B cell (primary cell): ENCODE measurements around the gene NDST1. TPM values are rescaled to one million over a fixed set of nuclear protein-coding genes. Genes with fewer than 3 reads are reported as not detected.

Experiments
- ATAC-seq: fragments of 200-7000 bp; cut with Tn5 transposase; one replicate; pipeline ENCODE4 v1.10.0; 2021; ENCODE audit warnings: low read depth, mild to moderate bottlenecking, moderate number of reproducible peaks, moderate library complexity
- CTCF ChIA-PET: fragments of 350-600 bp; sonication (Branson Sonifier 250); formaldehyde crosslinking; loops from one replicate; lab custom pipeline; 2021; ENCODE audit warnings: antibody characterized with exemption, inconsistent platforms; lab: Charles Lee
- POLR2A ChIA-PET: fragments of 350-600 bp; sonication (Branson Sonifier 250); formaldehyde crosslinking; loops from one replicate; lab custom pipeline; 2021; ENCODE audit warnings: antibody characterized with exemption; lab: Charles Lee
- DNase-seq: peaks from one replicate; pipeline ENCODE4 v3.0.0; 2013
- H2AFZ ChIP-seq: 2 replicates; pipeline ENCODE4 v1.6.1; 2012; ENCODE audit warnings: mild to moderate bottlenecking, low read depth, low read length; ENCODE audit not compliant: insufficient read depth, poor library complexity, severe bottlenecking
- H3K27ac ChIP-seq, 2 donors: 1 replicate in 1 of 2; 2 replicates in 1 of 2; pipeline ENCODE4 v1.5.1; 2012 to 2013; ENCODE audit warnings: low read length in 2 of 2, mild to moderate bottlenecking in 2 of 2, moderate library complexity in 1 of 2
- H3K27me3 ChIP-seq, 4 experiments: fragments of 200-600 bp in 1 of 4; sonication (generic) in 1 of 4; replicated peaks in 1 of 4; 1 replicate in 2 of 4; 2 replicates in 2 of 4; pipeline versions ENCODE4 v1.6.1 to v1.7.0; 2013 to 2016; ENCODE audit warnings: low read length in 3 of 4, mild to moderate bottlenecking in 2 of 4, mixed read lengths in 1 of 4, moderate library complexity in 1 of 4; ENCODE audit not compliant: insufficient read depth in 4 of 4, control insufficient read depth in 3 of 4; ENCODE audit errors: control extremely low read depth in 1 of 4
- H3K36me3 ChIP-seq, 2 experiments: replicated peaks in 1 of 2; 1 replicate in 1 of 2; 2 replicates in 1 of 2; pipeline versions ENCODE4 v1.6.1 to v1.7.1; 2013; ENCODE audit warnings: low read length in 1 of 2; ENCODE audit not compliant: insufficient read depth in 2 of 2, control insufficient read depth in 1 of 2; ENCODE audit errors: control extremely low read depth in 1 of 2, extremely low read depth in 1 of 2
- H3K4me1 ChIP-seq, 2 donors: fragments of 200-600 bp in 1 of 2; sonication (generic) in 1 of 2; 1 replicate in 1 of 2; 2 replicates in 1 of 2; pipeline versions ENCODE4 v1.5.1 to v1.6.1; 2013 to 2017; ENCODE audit warnings: low read length in 2 of 2; ENCODE audit not compliant: control insufficient read depth in 2 of 2, insufficient read depth in 2 of 2
- H3K4me2 ChIP-seq: replicated peaks from 2 replicates; pipeline ENCODE3; 2012; ENCODE audit warnings: mild to moderate bottlenecking, low read depth, low read length; ENCODE audit not compliant: poor library complexity, severe bottlenecking
- H3K4me3 ChIP-seq, 5 experiments: fragments of 200-600 bp in 1 of 5; sonication (generic) in 1 of 5; 1 replicate in 3 of 5; 2 replicates in 2 of 5; pipeline versions ENCODE4 v1.5.1 to v1.7.0; 2011 to 2016; ENCODE audit warnings: low read length in 4 of 5, mild to moderate bottlenecking in 4 of 5, low read depth in 2 of 5, control low read depth in 1 of 5, moderate library complexity in 1 of 5; ENCODE audit not compliant: insufficient read depth in 1 of 5; ENCODE audit errors: control extremely low read depth in 1 of 5, extremely low read depth in 1 of 5
- H3K79me2 ChIP-seq: fragments of 200-600 bp; sonication (generic); one replicate; pipeline ENCODE4 v1.6.0; 2016; ENCODE audit warnings: low read length; ENCODE audit not compliant: control insufficient read depth, insufficient read depth
- H3K9ac ChIP-seq: fragments of 200-600 bp; sonication (generic); 2 replicates; pipeline ENCODE4 v1.6.1; 2017; ENCODE audit warnings: mild to moderate bottlenecking, low read length, moderate library complexity
- H3K9me3 ChIP-seq, 3 donors: one replicate each; pipeline versions ENCODE4 v1.6.1 to v1.7.1; 2013; ENCODE audit warnings: low read length in 2 of 3; ENCODE audit not compliant: control insufficient read depth in 2 of 3, insufficient read depth in 1 of 3; ENCODE audit errors: control extremely low read depth in 1 of 3
- H4K20me1 ChIP-seq: 2 replicates; pipeline ENCODE4 v1.6.0; 2012; ENCODE audit warnings: mild to moderate bottlenecking, low read length; ENCODE audit not compliant: insufficient read depth, control insufficient read depth, poor library complexity, severe bottlenecking
- H3K27ac Mint-ChIP-seq: one replicate; pipeline ENCODE4 v1.8.0; 2021; ENCODE audit warnings: mixed read lengths
- H3K27me3 Mint-ChIP-seq: one replicate; pipeline ENCODE4 v1.8.0; 2021; ENCODE audit warnings: mixed read lengths
- H3K4me1 Mint-ChIP-seq: one replicate; pipeline ENCODE4 v1.8.0; 2021; ENCODE audit warnings: mixed read lengths
- H3K4me3 Mint-ChIP-seq: one replicate; pipeline ENCODE4 v1.8.0; 2021; ENCODE audit warnings: mixed read lengths
- H3K9me3 Mint-ChIP-seq: one replicate; pipeline ENCODE4 v1.8.0; 2022; ENCODE audit warnings: mixed read lengths; ENCODE audit not compliant: insufficient read depth
- CTCF ChIP-seq: fragments of 200-600 bp; IDR thresholded peaks from one replicate; pipeline ENCODE4 v1.8.0; 2022; ENCODE audit warnings: antibody characterized with exemption, mild to moderate bottlenecking
- EZH2 ChIP-seq: IDR thresholded peaks from 2 replicates; pipeline ENCODE4 v1.6.1; 2012; ENCODE audit warnings: borderline replicate concordance, low read depth, mild to moderate bottlenecking, moderate library complexity, low read length; ENCODE audit not compliant: insufficient read depth, poor library complexity, severe bottlenecking
- WGBS: methylation state at CpG from one replicate; pipeline ENCODE4 v1.1.5; 2013; ENCODE audit warnings: missing lambda C conversion rate; ENCODE audit not compliant: insufficient coverage; 5-methylcytosine and 5-hydroxymethylcytosine counted together
- intact Hi-C: fragments of 100-400 bp; cut with micrococcal nuclease; formaldehyde crosslinking; loops from one replicate; pipeline ENCODE4 v1.10.0; 2022
- polyA plus RNA-seq: library from polyadenylated mRNA; depleted of rRNA; stranded (reverse); fragments of >200 nt; gene quantifications from 2 replicates; pipeline ENCODE4 v1.2.3, GENCODE V29; 2012
- total RNA-seq, 2 donors: library from RNA; stranded (reverse); fragments of 120-200 nt in 1 of 2; gene quantifications; 1 replicate in 1 of 2; 2 replicates in 1 of 2; pipeline versions ENCODE4 v1.2.3 to v1.2.4, GENCODE V29; 2013 to 2022

Gene NDST1
- total and polyA plus RNA-seq, 2 donors (not counting 1 experiment from before 2014, with no cell fraction given) = 4.3 to 7.0 TPM

GRCh38 chr5:150458802-150459557 is 49.0 kb upstream of the NDST1 start:
- H3K4me3 Mint-ChIP-seq = peak overlapping the region; percentile 32
- CTCF ChIA-PET = interaction anchor here (0.6 to 7.3 kb wide), 25 partner anchors 9 to 387 kb away, joined by 3 to 126 read pairs (median 4); partner anchors contain the start of genes IRGM, RBM22, RPS14 and SMIM3
- DNase-seq (peak; percentile 86), ATAC-seq (peak; percentile 92)
- Histone ChIP-seq H3K4me2 (peak overlapping the region; percentile 71), H2AFZ (peak overlapping the region; percentile 33), H3K27ac (no peak overlapping the region), H3K9me3 (no peaks in the 10 kb centered on the region), H3K4me3 (peak overlapping the region in 1 of 5 experiments; percentile 17), H3K36me3 (no peaks in the 10 kb centered on the region), H3K79me2 (no peaks in the 10 kb centered on the region), H3K4me1 (peaks cover 31 to 44% of the 10 kb centered on the region in 2 donors), H3K9ac (no peak overlapping the region), H3K27me3 (no peaks in the 10 kb centered on the region), H4K20me1 (no peaks in the 10 kb centered on the region)
- H3K27me3 Mint-ChIP-seq = no peaks in the 10 kb centered on the region
- intact Hi-C loops = loop anchor here (1.0 to 10.0 kb wide), 3 partner anchors 85 to 198 kb away; no protein-coding TSS in a partner anchor
- no peak for TF ChIP-seq EZH2
- peak; percentile 81 for TF ChIP-seq CTCF
- H3K9me3 Mint-ChIP-seq = no peaks in the 10 kb centered on the region
- POLR2A ChIA-PET = interaction anchor here (0.6 to 0.7 kb wide), 5 partner anchors 28 to 705 kb away, joined by 3 to 12 read pairs (median 6); no protein-coding TSS in a partner anchor
- H3K4me1 Mint-ChIP-seq = peaks cover 39% of the 10 kb centered on the region
- 32% methylated on average over 23 of the region's 36 CpGs for WGBS
- peak overlapping the region; percentile 63 for H3K27ac Mint-ChIP-seq

- Histone ChIP-seq H3K79me2 (no peaks in the 10 kb centered on the region), H3K36me3 (no peaks in the 10 kb centered on the region), H3K27ac (peak overlapping the region; percentile 55 to 57), H3K27me3 (no peaks in the 10 kb centered on the region), H3K4me2 (peak overlapping the region; percentile 57), H2AFZ (peak overlapping the region; percentile 80), H3K4me1 (peaks cover 28 to 41% of the 10 kb centered on the region in 2 donors), H3K9me3 (no peaks in the 10 kb centered on the region), H4K20me1 (no peaks in the 10 kb centered on the region), H3K9ac (peak overlapping the region; percentile 14), H3K4me3 (no peak overlapping the region)
- TF ChIP-seq EZH2 (no peak), CTCF (no peak)
- intact Hi-C loops = loop anchor here (1.0 kb wide), 1 partner anchor 27 kb away; no protein-coding TSS in a partner anchor
- no peaks in the 10 kb centered on the region for H3K27me3 Mint-ChIP-seq
- POLR2A ChIA-PET = interaction anchor here (0.8 kb wide), 1 partner anchor 54 kb away, joined by 4 read pairs; no protein-coding TSS in a partner anchor
- DNase-seq (no peak), ATAC-seq (no peak)
- WGBS = 58% methylated on average over 2 of the region's 2 CpGs
- CTCF ChIA-PET = interaction anchor here (0.9 to 7.3 kb wide), 13 partner anchors 11 to 386 kb away, joined by 3 to 126 read pairs (median 7); partner anchors contain the start of genes IRGM and RPS14
- H3K4me1 Mint-ChIP-seq = peaks cover 39% of the 10 kb centered on the region
- peak overlapping the region; percentile 66 for H3K27ac Mint-ChIP-seq
- no peak overlapping the region for H3K4me3 Mint-ChIP-seq
- no peaks in the 10 kb centered on the region for H3K9me3 Mint-ChIP-seq
Measured at GRCh38 chr5:150460781-150461180, 47.1 kb upstream of the NDST1 start.
